ENCODE data around the gene ERCC6.

GRCh38 chr10:49497358-49497757 lies 41.6 kb downstream of the ERCC6 start:
- no peak for TF ChIP-seq CTCF (IDR thresholded peaks at IDR 0.05)
- TF ChIP-seq POLR2A (IDR thresholded peaks at IDR 0.05) = no peak
